OCI-LY1 (cell line): ENCODE results near the gene DHH.

Source experiments
- H2AFZ ChIP-seq: fragments of 200-600 bp; sonication (generic), shearing (Covaris generic); 2 replicates; pipeline ENCODE4 v1.6.0; 2014; ENCODE audit warnings: antibody characterized with exemption, mild to moderate bottlenecking, low read length
- H3F3A ChIP-seq: fragments of 200-600 bp; sonication (generic), shearing (Covaris generic); 2 replicates; pipeline ENCODE4 v1.6.0; 2014; ENCODE audit warnings: mild to moderate bottlenecking, antibody characterized with exemption, low read length, moderate library complexity; ENCODE audit not compliant: insufficient read depth
- H3K27ac ChIP-seq: fragments of 200-600 bp; sonication (generic); 2 replicates; pipeline ENCODE4 v1.5.1; 2014; ENCODE audit warnings: low read length, mixed run types, mild to moderate bottlenecking, low read depth; ENCODE audit not compliant: poor library complexity, severe bottlenecking
- H3K27me3 ChIP-seq: fragments of 200-600 bp; sonication (generic); 2 replicates; pipeline ENCODE4 v1.6.0; 2014; ENCODE audit warnings: antibody characterized with exemption, mild to moderate bottlenecking, low read length, moderate library complexity; ENCODE audit not compliant: insufficient read depth
- H3K36me3 ChIP-seq: fragments of 200-600 bp; sonication (generic); 2 replicates; pipeline ENCODE4 v1.6.1; 2014; ENCODE audit warnings: mild to moderate bottlenecking, antibody characterized with exemption, low read length, moderate library complexity, mixed read lengths; ENCODE audit not compliant: insufficient read depth
- H3K4me1 ChIP-seq: fragments of 200-600 bp; sonication (generic); 2 replicates; pipeline ENCODE4 v1.5.1; 2014; ENCODE audit warnings: mild to moderate bottlenecking, low read length, moderate library complexity; ENCODE audit not compliant: insufficient read depth, severe bottlenecking
- H3K4me2 ChIP-seq: fragments of 200-600 bp; sonication (generic), shearing (Covaris generic); 2 replicates; pipeline ENCODE4 v1.6.1; 2014; ENCODE audit warnings: low read length
- H3K4me3 ChIP-seq: fragments of 200-600 bp; sonication (generic); 2 replicates; pipeline ENCODE4 v1.5.1; 2014; ENCODE audit warnings: low read length, low read depth, mild to moderate bottlenecking, mixed read lengths; ENCODE audit not compliant: poor library complexity, severe bottlenecking
- H3K79me2 ChIP-seq: fragments of 200-600 bp; shearing (Covaris generic); 2 replicates; pipeline ENCODE4 v1.6.1; 2016; ENCODE audit warnings: mixed run types, low read length, mixed read lengths; ENCODE audit not compliant: insufficient read depth
- H3K9ac ChIP-seq: fragments of 200-600 bp; sonication (generic), shearing (Covaris generic); 2 replicates; pipeline ENCODE4 v1.6.1; 2014; ENCODE audit warnings: mild to moderate bottlenecking, low read length, mixed read lengths
- H3K9me2 ChIP-seq: fragments of 200-600 bp; sonication (generic), shearing (Covaris generic); 2 replicates; pipeline ENCODE4 v1.6.1; 2014; ENCODE audit warnings: low read depth, mild to moderate bottlenecking, low read length, mixed read lengths
- H3K9me3 ChIP-seq: fragments of 200-600 bp; shearing (Covaris generic); 2 replicates; pipeline ENCODE4 v1.6.1; 2014; ENCODE audit warnings: low read length, mixed read lengths
- H4K20me1 ChIP-seq: fragments of 200-600 bp; sonication (generic), shearing (Covaris generic); 2 replicates; pipeline ENCODE4 v1.6.0; 2016; ENCODE audit warnings: mild to moderate bottlenecking, low read length; ENCODE audit not compliant: insufficient read depth
- EZH2 ChIP-seq: fragments of 200-600 bp; sonication (generic), shearing (Covaris generic); IDR thresholded peaks from 2 replicates; pipeline ENCODE4 v1.8.0; 2017; ENCODE audit warnings: borderline replicate concordance, mixed run types, mild to moderate bottlenecking, antibody characterized with exemption, low read length, moderate library complexity, mixed read lengths
- TF ChIP-seq, protein P1 (sequence below): fragments of 200-600 bp; sonication (generic), shearing (Covaris generic); IDR thresholded peaks from 2 replicates; pipeline ENCODE4 v1.5.1; 2017; ENCODE audit warnings: mild to moderate bottlenecking, antibody characterized with exemption, low read length, moderate library complexity, mixed read lengths

Gene DHH

DNA sequence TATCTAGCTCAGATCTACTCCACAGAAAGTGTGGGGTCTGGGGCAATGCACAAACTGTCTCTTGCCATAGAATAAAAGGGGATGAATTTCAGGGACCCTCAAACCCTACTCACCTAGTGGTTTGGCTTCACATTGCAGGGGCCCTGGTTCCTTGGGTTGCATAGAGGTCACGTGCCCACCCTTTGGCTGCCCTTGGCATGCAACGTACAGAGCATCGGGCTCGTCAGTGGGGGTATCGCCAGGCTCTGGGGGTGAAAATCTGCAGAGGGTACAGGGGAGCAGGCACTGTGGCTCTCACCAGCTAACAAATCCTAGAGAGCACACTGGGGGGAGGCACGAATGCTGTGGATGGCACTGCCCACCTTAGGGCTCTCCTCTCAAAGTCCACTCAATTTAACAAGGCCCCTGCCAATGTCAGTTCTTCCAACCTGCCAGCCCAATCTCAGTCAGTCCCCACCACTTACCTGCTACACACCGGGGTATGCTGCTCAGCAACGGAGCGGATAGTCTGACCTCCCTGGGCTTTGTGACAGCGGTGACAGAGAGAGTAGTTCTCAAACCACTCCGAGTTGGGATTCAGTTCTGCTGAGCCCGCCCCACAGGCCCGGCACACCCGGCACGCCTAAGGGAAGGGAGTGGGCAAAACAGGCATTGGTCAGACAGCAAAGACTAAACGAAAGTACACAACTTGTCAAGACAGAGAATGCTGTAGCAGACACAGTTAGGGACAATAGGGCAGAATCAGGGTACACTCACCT is 42.0 kb downstream of the DHH start:
- Histone ChIP-seq H3K79me2 (peaks cover 29% of the 10 kb centered on the region), H2AFZ (no peak overlapping the region), H3K4me1 (peaks cover 22% of the 10 kb centered on the region), H4K20me1 (0 out of 2 replicates have a peak, but pooled peaks cover 2% of the 10 kb centered on the region), H3K9me3 (no peaks in the 10 kb centered on the region), H3K27me3 (no peaks in the 10 kb centered on the region), H3F3A (no peaks in the 10 kb centered on the region), H3K4me2 (no peak overlapping the region), H3K9me2 (no peaks in the 10 kb centered on the region), H3K4me3 (no peak overlapping the region), H3K27ac (no peak overlapping the region), H3K36me3 (peaks cover 81% of the 10 kb centered on the region), H3K9ac (no peak overlapping the region)
- TF ChIP-seq, protein P1, sequence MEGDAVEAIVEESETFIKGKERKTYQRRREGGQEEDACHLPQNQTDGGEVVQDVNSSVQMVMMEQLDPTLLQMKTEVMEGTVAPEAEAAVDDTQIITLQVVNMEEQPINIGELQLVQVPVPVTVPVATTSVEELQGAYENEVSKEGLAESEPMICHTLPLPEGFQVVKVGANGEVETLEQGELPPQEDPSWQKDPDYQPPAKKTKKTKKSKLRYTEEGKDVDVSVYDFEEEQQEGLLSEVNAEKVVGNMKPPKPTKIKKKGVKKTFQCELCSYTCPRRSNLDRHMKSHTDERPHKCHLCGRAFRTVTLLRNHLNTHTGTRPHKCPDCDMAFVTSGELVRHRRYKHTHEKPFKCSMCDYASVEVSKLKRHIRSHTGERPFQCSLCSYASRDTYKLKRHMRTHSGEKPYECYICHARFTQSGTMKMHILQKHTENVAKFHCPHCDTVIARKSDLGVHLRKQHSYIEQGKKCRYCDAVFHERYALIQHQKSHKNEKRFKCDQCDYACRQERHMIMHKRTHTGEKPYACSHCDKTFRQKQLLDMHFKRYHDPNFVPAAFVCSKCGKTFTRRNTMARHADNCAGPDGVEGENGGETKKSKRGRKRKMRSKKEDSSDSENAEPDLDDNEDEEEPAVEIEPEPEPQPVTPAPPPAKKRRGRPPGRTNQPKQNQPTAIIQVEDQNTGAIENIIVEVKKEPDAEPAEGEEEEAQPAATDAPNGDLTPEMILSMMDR, result no peak
- TF ChIP-seq EZH2, result no peak

DNA sequence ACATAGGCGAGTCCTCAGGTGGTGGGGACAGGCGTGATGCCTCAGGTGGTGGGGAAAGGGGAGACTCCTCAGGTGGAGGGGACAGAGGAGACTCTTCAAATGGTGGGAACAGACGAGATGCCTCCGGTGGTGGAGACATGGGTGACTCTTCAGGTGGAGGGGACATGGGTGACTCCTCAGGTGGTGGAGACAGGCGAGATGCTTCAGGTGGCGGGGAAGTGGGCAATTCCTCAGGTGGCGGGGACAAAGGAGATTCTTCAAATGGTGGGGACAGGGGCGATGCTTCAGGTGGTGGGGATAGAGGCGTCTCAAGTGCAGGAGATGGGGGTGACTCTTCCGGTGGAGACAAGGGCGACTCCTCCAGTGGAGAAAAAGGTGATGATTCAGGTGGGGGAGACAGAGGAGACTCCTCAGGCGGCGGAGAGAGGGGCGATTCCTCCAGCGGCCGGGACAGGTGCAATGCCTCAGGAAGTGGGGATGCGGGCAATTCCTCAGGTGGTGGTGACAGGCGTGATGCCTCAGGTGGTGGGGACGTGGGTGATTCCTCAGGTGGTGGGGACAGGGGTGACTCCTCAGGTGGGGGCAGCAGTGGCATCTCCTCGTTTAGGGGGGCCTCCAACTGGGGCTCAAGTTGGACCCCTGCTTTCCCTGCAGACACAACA is 42.7 kb downstream of the DHH start:
- H3K9me3 ChIP-seq, result no peaks in the 10 kb centered on the region
- no peaks in the 10 kb centered on the region for H3K9me2 ChIP-seq
- peaks cover 89% of the 10 kb centered on the region for H3K36me3 ChIP-seq
- no peak overlapping the region for H2AFZ ChIP-seq
- no peak overlapping the region for H3K4me3 ChIP-seq
- peaks cover 15% of the 10 kb centered on the region for H3K4me1 ChIP-seq
- H3F3A ChIP-seq, result no peaks in the 10 kb centered on the region
- H4K20me1 ChIP-seq, result 0 out of 2 replicates have a peak, but pooled peaks cover 2% of the 10 kb centered on the region
- H3K9ac ChIP-seq, result no peak overlapping the region
- H3K27me3 ChIP-seq, result no peaks in the 10 kb centered on the region
- peaks cover 22% of the 10 kb centered on the region for H3K79me2 ChIP-seq
- no peak overlapping the region for H3K27ac ChIP-seq
- no peak overlapping the region for H3K4me2 ChIP-seq
- no peak for TF ChIP-seq EZH2

DNA sequence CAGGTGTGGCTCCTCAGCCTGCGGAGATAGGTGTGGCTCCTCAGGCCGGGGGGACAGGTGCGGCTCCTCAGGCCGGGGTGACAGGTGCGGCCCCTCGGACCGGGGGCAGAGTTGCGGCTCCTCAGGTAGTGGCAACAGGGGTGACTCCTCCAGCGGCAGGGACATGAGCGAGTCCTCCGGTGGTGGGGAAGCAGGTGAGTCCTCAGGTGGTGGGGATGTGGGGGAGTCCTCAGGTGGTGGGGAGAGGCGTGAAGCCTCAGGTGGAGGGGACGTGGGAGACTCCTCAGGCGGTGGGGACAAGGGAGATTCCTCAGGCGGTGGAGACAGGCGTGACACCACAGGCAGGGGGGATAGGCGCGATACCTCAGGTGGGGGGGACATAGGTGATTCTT is 43.2 kb downstream of the DHH start:
- TF ChIP-seq EZH2, result no peak
- TF ChIP-seq, protein P1, result no peak
- no peaks in the 10 kb centered on the region for H3K9me3 ChIP-seq
- H3K27ac ChIP-seq, result no peak overlapping the region
- H4K20me1 ChIP-seq, result 0 out of 2 replicates have a peak, but pooled peaks cover 2% of the 10 kb centered on the region
- H3K4me1 ChIP-seq, result peaks cover 10% of the 10 kb centered on the region
- H3K9ac ChIP-seq, result no peak overlapping the region
- peaks cover 16% of the 10 kb centered on the region for H3K79me2 ChIP-seq
- no peak overlapping the region for H3K4me2 ChIP-seq
- no peak overlapping the region for H3K4me3 ChIP-seq
- no peaks in the 10 kb centered on the region for H3F3A ChIP-seq
- H2AFZ ChIP-seq, result no peak overlapping the region
- peaks cover 93% of the 10 kb centered on the region for H3K36me3 ChIP-seq
- no peaks in the 10 kb centered on the region for H3K9me2 ChIP-seq
- H3K27me3 ChIP-seq, result no peaks in the 10 kb centered on the region
